ENCODE results near the gene VPS45. TPM values are rescaled to one million over a fixed set of nuclear protein-coding genes. Genes with fewer than 3 reads are reported as not detected.

Gene VPS45
- total and polyA plus RNA-seq, 12 donors: 26.6 to 73.6 (median 49.8) TPM

DNA sequence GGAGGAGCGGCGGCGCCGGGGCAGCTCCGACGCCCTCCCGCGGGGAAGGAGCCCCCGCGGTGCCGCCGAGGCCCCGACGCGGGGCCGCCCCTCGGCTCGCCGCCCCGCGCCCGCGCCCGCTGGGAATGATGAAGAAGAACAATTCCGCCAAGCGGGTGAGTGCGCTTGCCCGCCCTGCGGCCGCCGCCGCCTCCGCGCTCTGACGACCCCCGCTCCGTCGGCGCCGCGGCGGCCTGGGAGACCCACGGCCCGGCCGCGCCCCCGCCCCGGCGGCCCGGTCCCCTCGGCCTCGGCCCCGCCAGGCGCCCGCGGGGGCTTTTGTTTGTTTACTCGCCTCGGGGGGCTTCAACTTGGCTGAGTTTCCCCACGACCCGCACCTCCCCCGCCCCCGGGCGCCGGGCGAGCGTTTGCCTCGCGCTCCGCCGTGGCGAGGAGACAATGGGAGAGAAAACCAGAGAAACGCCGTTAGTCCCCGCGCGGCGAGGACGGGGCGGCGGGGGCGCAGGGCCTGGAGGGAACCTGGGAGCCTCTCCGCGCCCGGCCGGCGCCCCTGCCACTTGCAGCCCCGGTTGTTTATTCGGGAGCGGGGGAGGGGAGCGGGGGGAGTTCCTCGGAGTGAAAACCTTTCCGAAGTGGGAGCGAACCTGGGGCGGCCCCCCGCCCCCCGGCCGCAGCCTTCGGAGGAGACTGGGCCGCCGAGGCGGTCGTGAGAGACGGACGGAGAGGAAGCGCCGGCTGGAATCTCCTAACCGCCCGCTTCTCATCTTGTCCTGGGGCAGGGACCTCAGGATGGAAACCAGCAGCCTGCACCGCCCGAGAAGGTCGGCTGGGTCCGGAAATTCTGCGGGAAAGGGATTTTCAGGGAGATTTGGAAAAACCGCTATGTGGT, 82.8 kb downstream of the VPS45 start:
- DNase-seq (peak; percentile 38 to 41), ATAC-seq (peak in 4 of 8 donors; percentile 7 to 27 (median 20))
- WGBS, 2 donors: 1% methylated on average over 88 to 112 of the region's 114 CpGs
- peak overlapping the region; percentile 67 to 94 (median 87) for H3K4me3 ChIP-seq
- intact Hi-C loops (cut with DNase I): loop anchor here in 2 of 10 donors (5.0 kb wide), 2 partner anchors 63 to 73 kb away; no protein-coding TSS in a partner anchor
- peaks cover 0 to 66% (median 45%) of the 10 kb centered on the region in 9 donors for H3K4me1 ChIP-seq
- no peaks in the 10 kb centered on the region for H3K27me3 ChIP-seq
- peak overlapping the region; percentile 79 to 99 (median 93) for H3K27ac ChIP-seq
- no peaks in the 10 kb centered on the region for H3K9me3 ChIP-seq
- H3K36me3 ChIP-seq: peaks cover 0 to 43% (median 11%) of the 10 kb centered on the region in 9 donors
- TF ChIP-seq, protein P1, sequence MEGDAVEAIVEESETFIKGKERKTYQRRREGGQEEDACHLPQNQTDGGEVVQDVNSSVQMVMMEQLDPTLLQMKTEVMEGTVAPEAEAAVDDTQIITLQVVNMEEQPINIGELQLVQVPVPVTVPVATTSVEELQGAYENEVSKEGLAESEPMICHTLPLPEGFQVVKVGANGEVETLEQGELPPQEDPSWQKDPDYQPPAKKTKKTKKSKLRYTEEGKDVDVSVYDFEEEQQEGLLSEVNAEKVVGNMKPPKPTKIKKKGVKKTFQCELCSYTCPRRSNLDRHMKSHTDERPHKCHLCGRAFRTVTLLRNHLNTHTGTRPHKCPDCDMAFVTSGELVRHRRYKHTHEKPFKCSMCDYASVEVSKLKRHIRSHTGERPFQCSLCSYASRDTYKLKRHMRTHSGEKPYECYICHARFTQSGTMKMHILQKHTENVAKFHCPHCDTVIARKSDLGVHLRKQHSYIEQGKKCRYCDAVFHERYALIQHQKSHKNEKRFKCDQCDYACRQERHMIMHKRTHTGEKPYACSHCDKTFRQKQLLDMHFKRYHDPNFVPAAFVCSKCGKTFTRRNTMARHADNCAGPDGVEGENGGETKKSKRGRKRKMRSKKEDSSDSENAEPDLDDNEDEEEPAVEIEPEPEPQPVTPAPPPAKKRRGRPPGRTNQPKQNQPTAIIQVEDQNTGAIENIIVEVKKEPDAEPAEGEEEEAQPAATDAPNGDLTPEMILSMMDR (IDR thresholded peaks at IDR 0.05): no peak

DNA sequence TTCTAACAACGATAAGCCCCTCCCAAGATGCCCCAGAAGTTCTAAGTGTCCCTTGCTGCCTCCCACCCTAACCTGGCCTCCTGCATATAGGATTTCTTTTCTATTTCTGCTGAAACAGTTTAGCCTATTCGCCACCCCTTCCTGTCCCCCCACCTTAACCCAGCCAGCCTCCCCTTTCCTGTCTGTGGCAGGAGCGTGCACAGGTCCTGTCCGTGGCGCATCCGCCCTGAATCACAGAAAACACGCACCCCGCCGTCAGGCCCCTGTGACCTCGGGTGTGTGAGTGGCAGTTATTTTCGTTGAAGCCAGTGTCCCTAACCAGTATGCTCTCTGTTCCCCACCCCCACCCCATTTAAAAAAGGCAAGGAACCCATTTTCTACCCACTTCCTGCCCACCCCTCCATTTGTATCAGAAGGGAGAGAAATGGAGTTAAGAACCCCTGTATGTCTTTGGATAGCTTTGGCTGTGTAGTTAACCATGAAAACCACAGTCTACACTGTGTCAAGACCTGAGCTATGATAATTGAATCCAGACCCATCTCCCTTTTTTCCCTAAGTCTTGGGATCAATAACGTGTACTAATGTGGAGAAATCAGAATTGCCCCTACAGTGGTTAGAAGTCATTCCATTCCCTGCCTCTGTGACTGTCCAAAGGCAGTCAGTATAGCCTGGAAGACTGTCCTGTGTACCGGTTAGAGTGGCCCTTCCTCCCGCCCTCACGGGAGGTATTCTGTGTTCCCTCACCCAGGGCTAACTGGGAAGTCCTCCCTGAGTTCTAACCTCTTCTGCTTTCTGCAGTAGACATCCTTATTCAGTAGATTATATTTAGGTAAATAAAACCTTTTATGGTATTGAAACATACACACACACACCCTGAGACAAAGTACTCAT, 84.0 kb downstream of the VPS45 start:
- Histone ChIP-seq H3K4me1 (peaks cover 0 to 78% (median 45%) of the 10 kb centered on the region in 9 donors), H3K27me3 (no peaks in the 10 kb centered on the region), H3K36me3 (peaks cover 0 to 55% (median 15%) of the 10 kb centered on the region in 9 donors), H3K27ac (peak overlapping the region; percentile 11 to 99 (median 93)), H3K4me3 (peak overlapping the region; percentile 67 to 94 (median 87)), H3K9me3 (no peaks in the 10 kb centered on the region)
- 18 to 20% methylated on average over 15 of the region's 15 CpGs for WGBS, 2 donors
- peak; percentile 32 for DNase-seq
- TF ChIP-seq, protein P1 (IDR thresholded peaks at IDR 0.05): no peak
- peak in 4 of 8 donors; percentile 43 to 55 (median 48) for ATAC-seq
- intact Hi-C loops (cut with DNase I): loop anchor here in 2 of 10 donors (5.0 kb wide), 2 partner anchors 64 to 74 kb away; no protein-coding TSS in a partner anchor

DNA sequence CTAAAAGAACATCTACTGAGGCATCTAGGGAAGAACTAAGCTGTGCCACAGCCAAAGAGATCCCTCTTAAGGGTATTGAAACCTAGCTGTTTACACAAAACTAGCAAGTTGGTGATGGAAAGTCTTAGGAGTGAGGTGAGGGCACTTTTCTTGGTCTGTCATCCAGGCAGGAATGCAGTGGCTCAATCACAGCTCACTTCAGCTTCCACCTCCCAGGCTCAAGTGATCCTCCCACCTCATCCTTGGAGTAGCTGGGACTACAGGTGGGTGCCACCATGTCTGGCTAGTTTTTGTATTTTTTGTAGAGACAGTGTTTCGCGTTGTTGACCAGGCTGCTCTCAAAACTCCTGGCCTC, 84.6 kb downstream of the VPS45 start:
- WGBS, 2 donors: 45 to 61% methylated on average over 2 of the region's 2 CpGs
- no peak for ATAC-seq
- intact Hi-C loops (cut with DNase I): loop anchor here in 2 of 10 donors (5.0 kb wide), 2 partner anchors 65 to 75 kb away; no protein-coding TSS in a partner anchor
- DNase-seq: no peak
- Histone ChIP-seq H3K27ac (peak overlapping the region in 9 of 10 donors; percentile 11 to 99 (median 93)), H3K9me3 (no peaks in the 10 kb centered on the region), H3K4me3 (peak overlapping the region in 9 of 10 donors; percentile 67 to 94 (median 86)), H3K4me1 (peaks cover 0 to 81% (median 45%) of the 10 kb centered on the region in 9 donors), H3K27me3 (no peaks in the 10 kb centered on the region), H3K36me3 (peaks cover 0 to 61% (median 21%) of the 10 kb centered on the region in 9 donors)
- TF ChIP-seq, protein P1 (IDR thresholded peaks at IDR 0.05): no peak

All from heart right ventricle (tissue), 16 donors.